OCI-LY1 (cell line): ENCODE data around the gene CPNE7.

Experiments used
- CTCF ChIP-seq: fragments of 200-600 bp; sonication (generic), shearing (Covaris generic); IDR thresholded peaks from 2 replicates; pipeline ENCODE4 v1.5.1; 2017; ENCODE audit warnings: mild to moderate bottlenecking, antibody characterized with exemption, low read length, moderate library complexity, mixed read lengths
- EZH2 ChIP-seq: fragments of 200-600 bp; sonication (generic), shearing (Covaris generic); IDR thresholded peaks from 2 replicates; pipeline ENCODE4 v1.8.0; 2017; ENCODE audit warnings: borderline replicate concordance, mixed run types, mild to moderate bottlenecking, antibody characterized with exemption, low read length, moderate library complexity, mixed read lengths

- TF ChIP-seq CTCF, result no peak
- no peak for TF ChIP-seq EZH2
Measured at GRCh38 chr16:89643769-89644300, 68.3 kb downstream of the CPNE7 start.
